Non-pigmented ciliary epithelial cell (primary cell): ENCODE measurements around the gene HMOX2.

Source experiments
- DNase-seq: peaks from one replicate; pipeline ENCODE4 v3.0.0-alpha.2; 2010; ENCODE audit warnings: low read depth

Gene HMOX2

DNA sequence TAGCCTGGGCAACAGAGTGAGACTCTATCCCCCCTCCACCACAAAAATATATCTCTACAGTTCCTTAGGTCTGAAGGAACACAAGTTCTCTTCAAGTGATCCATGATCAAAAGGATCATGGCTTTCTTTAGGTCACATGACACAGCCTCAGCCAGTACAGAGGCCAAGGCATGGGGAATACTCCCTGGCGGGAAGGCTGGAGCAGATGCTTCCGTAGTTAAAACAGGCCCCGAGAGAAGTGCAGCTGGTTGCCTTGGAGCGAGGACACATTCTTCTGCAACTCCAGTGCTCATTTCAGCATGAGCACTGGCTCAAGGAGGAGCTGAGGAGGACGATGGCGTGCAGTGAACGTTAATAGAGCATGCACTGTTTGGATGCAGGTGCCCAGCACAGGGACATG, 48.9 kb downstream of the HMOX2 start:
- no peak for DNase-seq

DNA sequence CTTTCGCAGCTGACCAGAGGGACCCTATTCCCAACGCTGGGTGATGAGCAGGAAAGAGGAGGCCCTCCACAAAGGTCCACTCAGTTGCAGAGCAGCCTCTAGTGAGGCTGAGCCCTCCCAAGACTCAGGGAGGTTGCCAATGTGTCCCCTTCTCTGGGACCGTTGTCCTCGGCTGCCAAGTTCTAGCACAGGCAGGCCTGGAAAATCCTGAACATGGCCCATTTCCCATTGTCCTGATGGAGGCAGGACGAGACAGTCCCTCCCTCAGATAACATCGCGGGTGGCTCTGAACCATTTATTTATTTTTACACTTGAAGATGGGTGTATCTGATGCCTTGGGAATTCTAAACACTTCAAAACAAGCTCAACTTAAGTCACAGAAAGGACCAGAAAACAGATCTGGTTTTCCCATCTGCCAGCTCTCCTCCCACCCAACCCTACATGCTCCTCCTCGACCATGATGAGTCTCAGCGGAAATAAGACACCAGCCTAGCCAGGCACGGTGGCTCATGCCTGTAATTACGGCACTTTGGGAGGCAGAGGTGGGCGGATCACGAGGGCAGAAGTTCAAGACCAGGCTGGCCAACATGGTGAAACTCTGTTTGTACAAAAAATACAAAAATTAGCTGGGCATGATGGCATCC, 49.6 kb downstream of the HMOX2 start:
- no peak for DNase-seq

DNA sequence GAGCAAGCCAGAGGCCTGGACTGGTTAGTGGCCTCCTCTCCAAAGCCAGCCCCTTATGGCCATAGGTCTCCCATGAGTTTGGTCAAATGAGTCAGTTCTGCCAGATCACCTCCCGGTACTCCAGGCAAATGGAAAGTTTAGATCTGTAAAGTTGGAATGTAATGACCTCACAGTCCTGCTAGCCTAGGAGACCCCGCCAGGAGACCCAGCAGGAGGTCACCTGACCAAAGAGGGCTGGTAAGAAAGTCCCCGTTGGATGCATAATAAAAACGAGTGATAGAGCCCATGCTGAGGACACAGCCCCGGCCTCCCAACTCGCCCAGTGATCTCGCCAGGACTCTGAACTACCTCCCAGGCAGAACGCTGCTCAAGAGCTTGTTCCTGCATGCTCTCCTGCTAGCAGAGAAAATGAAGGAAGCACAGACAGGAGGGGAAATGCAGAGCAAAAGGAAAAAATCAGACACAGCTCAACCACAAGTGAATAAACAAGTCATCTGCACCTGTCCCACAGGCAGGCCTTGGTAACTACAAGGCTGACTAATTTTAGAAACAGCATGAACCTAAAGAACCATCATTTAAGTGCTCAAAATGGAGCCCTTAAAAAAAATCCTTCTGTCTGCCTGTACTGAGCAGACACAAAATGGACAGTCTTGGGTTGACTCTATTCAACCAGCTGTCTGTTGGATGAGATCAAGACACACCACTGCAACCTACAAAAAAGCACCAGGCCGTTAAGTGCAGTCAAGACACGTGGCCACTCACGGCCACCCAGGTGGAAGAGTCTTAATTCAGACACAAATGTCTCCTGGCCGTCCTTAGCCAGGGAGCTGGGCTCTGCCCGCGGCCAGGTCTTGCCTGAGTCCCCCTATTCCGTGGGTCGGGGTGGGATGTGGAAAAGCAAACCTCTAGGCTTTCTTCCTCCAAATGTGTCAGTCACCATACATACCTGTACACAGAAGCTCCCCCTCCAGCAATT, 53.2 kb downstream of the HMOX2 start:
- DNase-seq: peak; percentile 38

DNA sequence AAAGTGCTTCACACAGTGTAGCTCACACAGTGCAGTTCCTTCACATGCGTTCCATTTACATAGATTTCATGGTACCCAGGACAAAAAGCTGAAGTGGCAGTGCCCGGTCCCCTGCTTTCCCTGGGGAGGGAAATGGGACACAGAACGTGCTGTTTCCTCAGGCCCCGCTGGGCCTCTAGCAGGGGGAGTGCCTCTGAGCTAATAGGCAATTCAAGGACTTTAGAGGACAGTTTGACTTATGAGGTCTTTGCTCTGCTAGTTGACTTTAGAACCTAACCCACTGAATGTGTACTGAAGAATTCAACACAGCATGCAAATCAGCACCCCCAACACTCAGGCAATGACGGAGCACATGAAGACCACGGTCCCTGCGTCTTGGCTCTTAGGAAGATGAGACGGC, 55.6 kb downstream of the HMOX2 start:
- no peak for DNase-seq

DNA sequence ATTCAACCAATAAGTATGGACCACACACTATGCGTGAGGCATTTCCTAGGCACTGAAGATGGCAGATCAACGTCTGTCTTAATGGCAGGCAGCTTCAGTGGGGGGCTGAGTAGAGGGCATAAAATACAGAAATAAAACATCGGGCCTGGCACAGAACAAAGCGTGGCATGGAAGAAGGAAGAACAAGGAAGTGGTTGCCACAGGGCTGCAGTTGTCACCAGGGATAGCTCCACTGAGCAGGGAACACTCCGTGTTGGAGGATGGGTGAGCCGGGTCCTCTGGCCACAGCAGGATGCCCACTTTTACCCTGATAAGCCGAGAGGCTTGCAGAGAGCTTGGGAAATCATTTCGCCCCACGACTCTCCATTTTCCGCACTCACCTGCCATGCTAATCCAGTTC, 56.0 kb downstream of the HMOX2 start:
- no peak for DNase-seq

DNA sequence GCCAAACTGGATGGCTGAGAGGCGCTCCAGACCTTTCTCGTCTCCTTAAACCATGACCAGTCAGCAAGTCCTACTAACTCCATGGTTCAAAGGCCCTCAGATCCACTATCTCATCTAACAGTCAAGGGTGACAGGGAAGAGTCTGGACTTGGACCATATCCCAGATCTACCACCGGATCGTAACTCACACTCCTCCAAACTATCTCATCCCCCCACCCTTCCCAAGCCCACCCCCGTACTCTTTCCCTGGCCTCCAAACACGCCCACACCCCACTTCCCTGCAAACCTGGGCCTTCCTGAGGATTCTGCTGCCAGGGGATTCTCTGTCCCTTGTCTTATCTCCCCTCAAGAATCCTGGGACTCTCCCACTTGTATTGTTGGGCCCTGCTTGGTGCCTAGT, 57.3 kb downstream of the HMOX2 start:
- no peak for DNase-seq

DNA sequence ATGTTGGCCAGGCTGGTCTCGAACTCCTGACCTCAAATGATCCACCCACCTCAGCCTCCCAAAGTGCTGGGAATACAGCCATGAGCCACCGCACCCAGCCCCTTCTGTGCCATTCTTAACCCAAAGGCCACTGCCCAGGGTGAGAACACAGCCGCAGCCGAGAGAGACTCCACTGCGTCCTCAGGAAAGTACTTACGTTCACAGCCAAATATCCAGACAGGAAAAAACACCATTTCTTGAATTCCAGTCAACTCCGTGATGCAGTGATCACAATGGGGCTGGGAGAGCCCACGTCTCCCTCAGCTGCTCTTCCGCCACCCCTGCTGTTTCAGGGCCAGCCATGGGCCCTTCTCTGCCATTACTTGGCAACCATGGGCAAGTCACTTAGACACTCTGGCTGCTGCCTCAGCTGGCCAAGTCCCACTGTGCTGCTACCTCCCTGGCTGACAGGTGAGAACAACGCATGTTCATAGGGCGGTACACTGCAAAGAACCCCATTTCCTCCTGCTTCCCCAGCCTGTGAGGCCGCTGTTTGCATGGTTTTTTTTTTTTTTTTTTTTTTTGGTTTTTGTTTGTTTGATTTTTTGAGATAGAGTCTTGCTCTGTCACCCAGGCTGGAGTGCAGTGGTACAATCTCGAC, 58.1 kb downstream of the HMOX2 start:
- no peak for DNase-seq

DNA sequence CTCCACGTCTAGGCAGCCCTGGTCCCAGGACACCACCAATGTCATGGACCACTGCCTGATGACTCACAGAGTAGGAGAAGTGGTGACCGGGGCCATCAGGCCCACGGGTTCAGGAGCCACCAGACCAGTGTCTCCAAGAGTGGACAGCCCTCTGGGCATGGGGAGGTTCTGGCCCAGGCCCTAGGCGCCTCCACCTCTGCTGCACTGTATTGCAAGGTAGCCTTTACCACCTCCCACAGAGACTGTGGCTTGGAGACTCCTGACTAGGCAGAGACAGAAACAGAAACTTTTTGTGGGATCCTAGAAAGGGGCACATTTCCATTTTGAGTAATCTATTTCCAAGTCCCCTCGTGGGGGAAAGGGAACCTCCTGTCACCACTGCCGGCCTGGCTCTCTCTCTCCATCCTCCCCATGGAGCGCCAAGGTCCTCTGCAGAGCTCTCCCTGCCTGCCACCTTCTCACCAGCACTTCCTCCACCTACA, 59.5 kb downstream of the HMOX2 start:
- no peak for DNase-seq

DNA sequence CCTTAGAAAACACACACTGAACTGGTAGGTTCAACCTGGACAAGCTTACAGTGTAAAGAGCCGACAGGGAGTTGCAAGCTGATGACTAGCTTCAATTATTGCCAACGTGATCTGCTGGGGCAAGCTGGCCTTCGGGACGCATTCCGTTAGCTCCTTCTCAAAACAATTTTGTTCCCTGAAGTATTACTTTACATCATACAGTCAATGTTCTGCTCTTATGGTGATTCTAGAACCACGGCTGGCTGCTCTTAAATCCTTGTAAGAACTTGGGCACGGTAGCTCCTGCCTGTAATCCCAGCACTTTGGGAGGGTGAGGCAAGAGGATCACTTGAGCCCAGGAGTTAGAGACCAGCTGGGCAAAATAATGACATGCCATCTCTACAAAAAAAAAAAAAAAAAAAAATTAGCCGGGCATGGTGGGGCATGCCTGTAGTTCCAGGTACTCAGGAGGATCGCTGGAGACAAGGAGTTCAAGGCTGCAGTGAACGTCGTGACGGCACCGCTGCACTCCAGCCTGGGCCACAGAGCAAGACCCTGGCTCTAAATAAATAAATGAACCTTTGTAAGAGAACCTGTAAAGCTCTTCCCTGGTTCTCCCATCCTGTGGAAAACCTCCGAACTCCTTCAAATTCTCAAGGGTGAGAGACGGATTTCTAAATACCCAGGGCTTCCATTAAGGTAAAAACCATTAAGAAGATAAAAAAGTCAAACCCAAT, 60.4 kb downstream of the HMOX2 start:
- no peak for DNase-seq

DNA sequence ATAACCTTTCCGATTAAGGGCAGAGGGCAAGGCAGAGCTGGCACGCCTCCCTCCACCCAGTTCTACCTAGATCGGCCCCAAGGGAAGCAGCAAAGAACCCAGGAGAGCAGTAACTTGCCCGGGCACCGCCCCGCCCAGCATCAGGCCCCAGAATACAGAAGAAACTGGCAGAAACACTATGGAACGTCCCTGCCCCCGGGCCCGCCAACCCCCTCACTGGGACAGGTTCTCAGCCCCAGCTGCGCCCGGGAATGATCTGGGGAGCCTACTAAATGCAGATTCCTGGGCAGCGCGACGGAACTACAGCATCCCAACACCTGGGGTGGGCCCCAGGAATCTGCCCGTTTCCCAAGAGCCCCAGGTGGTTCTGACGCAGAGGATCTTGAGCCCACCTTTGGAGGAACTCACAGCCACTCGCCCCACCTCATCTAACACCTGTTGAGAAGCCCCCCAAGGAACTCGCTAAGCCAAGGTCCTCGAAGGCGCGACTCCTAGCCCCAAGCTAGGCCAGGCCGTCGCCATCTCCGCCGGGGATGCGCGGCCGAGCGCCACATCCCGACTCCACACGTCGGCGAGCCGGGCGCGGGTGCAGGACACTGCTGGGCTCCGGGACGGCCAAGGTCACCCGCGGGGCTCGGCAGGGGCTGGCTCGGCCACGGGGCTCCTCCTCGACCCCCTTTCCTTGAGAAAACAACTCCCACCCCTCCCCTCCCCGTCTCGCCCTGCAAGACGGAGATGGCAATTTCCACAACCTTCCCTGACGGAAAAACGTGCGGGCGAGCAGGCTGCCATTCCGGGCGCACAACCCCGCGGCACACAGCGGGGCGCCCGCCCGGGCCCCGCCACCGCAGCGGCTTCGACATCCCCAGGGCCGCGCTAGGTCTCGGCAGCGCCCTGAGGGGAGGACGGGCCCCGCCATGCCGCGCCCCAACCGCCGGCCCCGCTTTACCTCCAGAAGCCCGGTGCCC, 61.5 kb downstream of the HMOX2 start:
- DNase-seq: no peak

DNA sequence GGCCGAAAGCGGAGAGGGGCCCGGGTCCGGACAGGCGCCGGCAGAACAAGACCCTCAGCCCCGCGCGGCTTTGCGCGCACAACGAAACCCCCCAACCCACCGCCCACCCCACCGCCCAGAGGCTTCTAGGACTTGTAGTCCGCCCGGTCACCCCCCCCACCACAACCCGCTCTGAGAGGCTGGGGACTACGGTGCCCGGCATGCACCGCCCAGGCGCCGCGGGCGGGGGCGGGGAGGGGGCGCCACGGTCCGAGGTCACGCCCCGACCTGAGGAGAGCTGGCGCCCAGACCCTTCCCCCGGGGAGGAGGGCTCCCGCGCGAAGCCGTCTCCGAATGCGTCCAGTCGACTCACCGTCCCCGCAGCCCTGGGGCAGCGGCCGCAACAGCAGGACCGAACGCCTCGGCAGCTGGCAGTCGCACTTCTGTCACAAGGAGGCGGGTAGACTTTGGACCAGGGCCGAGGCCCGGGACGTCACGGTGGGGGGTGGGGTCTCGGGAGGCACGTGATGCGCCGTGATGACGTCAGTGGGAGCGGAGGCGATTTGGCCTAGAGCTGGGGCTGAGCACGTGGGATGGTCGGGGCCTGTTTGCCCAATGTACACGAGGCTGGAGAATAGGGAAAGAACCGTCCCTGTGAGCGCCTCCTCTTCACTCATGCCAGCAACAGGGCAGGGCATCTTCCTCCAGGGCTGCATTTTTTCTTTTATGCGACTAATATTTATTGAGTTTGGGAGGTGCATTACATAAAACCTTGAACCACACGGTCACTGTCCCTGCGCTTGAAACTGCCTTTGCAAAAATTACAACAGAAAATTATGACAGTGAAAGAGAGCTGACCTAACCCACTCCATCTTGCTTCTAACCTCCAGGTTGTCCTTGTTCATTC, 62.4 kb downstream of the HMOX2 start, which contains the start of gene CDIP1:
CDIP1 (minus strand) TSS at position 424 of the 886 bp plus-strand sequence. CDS start 24,643 bp downstream, outside the sequence.
- DNase-seq: peak; percentile 60

DNA sequence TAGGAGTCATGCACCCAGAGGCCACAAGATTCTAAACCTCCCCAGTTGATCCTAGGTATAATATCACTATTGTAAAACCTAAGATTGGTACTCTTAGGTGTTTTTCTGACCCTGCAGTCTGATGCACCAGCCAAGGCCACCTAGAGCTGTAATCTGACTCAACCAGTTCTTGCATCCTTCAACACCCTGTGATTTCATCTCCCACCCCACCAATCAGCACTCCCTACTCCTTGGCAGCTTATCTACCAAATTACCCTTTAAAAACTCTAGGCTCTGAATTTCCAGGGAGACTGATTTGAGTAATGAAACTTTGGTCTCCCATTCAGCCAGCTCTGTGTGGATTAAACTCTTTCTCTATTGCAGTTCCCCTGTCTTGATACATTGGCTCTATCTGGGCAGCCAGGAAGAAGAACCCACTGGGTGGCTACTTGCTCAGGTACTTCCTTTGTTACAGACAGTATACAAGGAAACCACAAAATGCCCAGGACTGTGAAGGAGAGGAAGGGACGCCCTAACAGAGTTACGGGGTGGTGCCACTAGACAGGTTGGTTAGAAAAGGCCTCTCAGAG, 63.6 kb downstream of the HMOX2 start:
- no peak for DNase-seq

DNA sequence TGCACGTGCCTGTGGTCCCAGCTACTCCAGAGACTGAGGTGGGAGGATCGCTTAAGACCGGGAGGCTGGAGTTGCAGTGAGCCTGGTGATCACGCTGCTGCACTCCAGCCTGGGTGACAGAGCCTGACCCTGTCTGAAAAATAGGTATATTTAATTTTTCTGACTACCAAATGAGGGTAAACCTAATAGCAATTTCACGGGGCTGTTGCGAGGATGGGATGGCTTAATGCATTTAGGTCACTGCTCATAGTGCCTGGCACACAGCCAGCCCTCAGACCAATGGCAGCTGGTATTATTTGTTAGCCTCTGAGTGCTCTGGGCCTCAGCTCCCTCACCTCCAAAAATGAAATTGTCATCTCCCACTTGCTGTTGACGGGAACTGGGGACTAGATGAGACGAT, 68.3 kb downstream of the HMOX2 start:
- no peak for DNase-seq

DNA sequence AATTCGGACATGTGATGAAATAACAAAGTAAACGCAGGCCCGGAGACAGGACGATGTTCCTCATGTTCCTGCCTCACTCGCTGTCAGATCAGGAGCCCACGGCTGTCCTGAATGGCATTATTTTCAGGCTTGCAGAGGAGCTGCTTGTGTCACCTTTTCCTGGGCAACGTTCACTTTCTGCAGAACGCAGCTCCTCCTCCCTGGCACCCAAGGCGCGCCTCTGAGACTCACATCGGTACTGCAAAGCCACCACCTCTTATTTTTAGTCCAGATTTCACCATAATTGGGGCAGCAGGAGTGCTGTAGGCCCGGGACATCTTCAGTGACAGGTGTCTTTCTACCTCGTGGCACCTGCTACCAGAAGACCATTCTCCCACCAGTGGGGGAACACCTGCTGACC, 71.9 kb downstream of the HMOX2 start:
- DNase-seq: no peak

DNA sequence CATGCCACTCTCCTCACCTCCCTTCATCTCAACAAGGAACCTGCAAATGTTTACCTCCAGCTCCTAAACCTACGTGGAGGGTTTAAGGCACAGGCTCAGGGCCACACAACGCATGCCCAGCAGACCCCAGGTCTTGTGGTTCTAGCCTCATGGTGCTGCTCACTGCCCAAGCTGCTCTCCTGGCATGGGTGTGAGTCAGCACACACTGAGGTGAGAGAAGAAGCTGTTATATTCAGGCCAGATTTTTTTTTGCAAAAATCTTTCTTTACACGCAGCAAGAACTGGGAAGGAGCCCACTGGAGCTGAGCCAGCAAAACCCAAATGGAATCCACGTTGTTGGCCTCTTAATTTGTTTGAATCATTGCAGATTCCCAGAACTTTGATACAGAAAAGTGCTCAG, 74.4 kb downstream of the HMOX2 start:
- DNase-seq: no peak

DNA sequence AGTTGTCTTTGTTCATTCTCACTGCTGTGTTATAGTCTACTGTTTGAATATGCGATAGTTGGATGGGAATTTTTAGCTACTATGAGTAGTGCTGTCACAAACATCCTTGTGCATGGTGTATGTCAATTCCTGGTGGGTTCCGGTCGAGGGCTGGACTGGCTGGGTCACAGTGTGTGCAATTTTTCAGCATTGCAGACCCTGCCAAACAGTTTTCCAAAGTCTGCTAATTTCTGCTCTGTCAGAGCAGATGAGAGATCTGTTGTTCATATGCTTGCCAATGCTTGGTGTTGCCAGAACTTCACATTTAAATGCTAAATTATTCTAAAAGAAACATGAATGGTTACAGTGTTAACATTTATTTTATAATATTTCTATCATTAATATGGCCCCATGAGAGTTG, 76.3 kb downstream of the HMOX2 start:
- DNase-seq: no peak

DNA sequence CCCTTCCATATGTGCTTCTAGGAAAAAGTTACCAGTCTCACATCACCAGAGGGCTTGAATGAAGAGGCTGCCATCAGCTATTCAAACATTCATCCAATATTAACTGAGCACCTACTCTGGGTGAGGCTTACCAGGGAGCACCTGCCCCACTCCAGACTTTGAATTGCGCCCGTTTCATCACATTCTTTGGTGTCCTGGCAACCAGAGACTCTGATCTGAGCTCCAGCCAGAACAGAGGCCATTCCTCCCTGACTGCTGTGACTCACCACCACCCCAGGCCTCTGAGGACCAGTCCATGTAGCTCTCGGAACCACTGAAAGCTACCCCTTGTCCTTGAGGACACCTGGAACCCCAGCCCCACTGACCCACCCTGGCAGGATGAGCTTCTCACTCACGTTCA, 79.9 kb downstream of the HMOX2 start, which contains the start of gene C16orf96:
C16orf96 (plus strand) TSS at position 229 of the 400 bp plus-strand sequence; CDS start at position 379, 150 bp downstream.
- DNase-seq: no peak

DNA sequence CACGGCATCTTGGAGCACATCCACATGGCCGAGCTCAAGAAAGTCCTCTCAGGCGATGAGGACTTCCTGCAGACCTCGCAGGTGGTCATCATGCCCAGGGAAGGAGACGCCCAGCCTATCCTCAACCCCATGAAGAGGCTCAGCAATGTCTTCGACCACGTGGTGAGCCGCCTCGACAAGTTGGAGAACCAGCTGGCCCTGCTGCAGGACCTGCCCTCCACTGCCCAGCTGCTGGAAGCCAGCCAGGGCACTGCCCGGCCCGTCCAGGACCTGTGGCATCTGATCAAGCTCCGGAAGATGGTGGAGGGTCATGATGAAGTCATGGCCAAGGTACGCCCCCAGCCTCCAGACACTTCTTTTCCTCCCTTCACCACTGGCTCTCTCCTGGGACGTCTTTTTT, 80.4 kb downstream of the HMOX2 start:
- DNase-seq: no peak

DNA sequence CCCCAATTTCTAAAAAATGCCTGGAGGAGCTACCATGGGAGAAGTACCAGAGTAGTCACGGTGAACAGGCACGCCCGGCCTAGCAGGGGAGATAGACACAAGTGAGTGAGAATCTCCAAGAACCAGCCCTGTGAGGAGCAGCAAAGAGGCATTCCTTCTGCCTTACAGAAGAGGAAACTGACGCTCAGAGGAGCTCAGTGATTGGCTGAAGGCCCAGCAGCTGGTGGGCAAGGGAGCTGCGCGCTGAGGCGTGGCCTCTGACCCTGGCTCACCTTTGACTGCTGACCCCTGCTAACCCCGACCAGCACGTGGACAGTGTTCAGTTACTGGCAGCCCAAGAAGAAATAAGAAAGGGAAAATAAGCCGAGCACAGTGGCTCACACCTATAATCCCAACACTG, 81.8 kb downstream of the HMOX2 start:
- DNase-seq: no peak
